H1 (cell line): ENCODE results near the gene RUFY1.

Experiments used
- CBX5 ChIP-seq: fragments of 300-800, 300-1000 bp; sonication (generic); IDR thresholded peaks from 2 replicates; pipeline ENCODE4 v1.7.1; 2016; ENCODE audit warnings: antibody characterized with exemption, low read length, low read depth
- POLR2A ChIP-seq, 2 experiments: IDR thresholded peaks; 1 replicate in 1 of 2; 2 replicates in 1 of 2; pipeline ENCODE4 v1.6.1; 2011; ENCODE audit warnings: low read depth in 2 of 2, low read length in 2 of 2, mild to moderate bottlenecking in 2 of 2; ENCODE audit errors: control extremely low read depth in 1 of 2
- RNF2 ChIP-seq: fragments of 200-900, 300-1000 bp; sonication (generic); IDR thresholded peaks from 2 replicates; pipeline ENCODE4 v1.7.1; 2016; ENCODE audit warnings: borderline replicate concordance, low read depth, mild to moderate bottlenecking, antibody characterized with exemption, low read length; ENCODE audit not compliant: poor library complexity, severe bottlenecking; ENCODE audit errors: missing control alignments
- SP2 ChIP-seq: IDR thresholded peaks from 2 replicates; pipeline ENCODE4 v1.6.1; 2012; ENCODE audit warnings: mild to moderate bottlenecking, low read length, inconsistent platforms
- TAF1 ChIP-seq: IDR thresholded peaks from 2 replicates; pipeline ENCODE4 v1.6.1; 2011; ENCODE audit warnings: mild to moderate bottlenecking, low read depth, low read length
- TEAD4 ChIP-seq: IDR thresholded peaks from 2 replicates; pipeline ENCODE4 v1.6.1; 2012; ENCODE audit warnings: low read depth, low read length, inconsistent platforms, mixed read lengths
- TF ChIP-seq, protein P1 (sequence below), 3 experiments: IDR thresholded peaks; 1 replicate in 2 of 3; 2 replicates in 1 of 3; pipeline versions ENCODE4 v1.5.1 to v1.6.1; 2011; ENCODE audit warnings: low read length in 3 of 3, mild to moderate bottlenecking in 3 of 3, inconsistent platforms in 2 of 3, low read depth in 1 of 3, moderate library complexity in 1 of 3; ENCODE audit not compliant: insufficient read depth in 1 of 3; ENCODE audit errors: control extremely low read depth in 1 of 3
- TF ChIP-seq, protein P2 (sequence below): IDR thresholded peaks from 2 replicates; pipeline ENCODE4 v1.6.1; 2012; ENCODE audit warnings: inconsistent platforms

DNA sequence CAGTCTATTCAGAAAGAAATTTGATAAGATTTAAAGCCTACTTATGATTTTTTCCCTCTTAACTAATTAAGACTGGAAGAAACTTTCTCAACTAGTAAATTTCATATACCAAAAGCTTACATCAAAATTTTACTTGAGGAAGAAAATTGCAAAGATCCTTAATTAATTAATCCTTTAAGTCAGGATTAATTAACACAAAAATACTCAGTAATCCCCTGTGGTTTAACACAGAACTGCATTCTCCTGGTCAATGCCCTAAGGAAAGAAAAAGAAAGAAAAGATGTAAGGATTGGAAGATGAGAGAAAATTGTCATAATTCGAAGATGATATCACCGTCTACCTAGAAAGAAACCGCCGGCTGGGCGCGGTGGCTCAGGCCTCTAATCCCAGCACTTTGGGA lies 17.3 kb upstream of the RUFY1 start:
- TF ChIP-seq, protein P1, sequence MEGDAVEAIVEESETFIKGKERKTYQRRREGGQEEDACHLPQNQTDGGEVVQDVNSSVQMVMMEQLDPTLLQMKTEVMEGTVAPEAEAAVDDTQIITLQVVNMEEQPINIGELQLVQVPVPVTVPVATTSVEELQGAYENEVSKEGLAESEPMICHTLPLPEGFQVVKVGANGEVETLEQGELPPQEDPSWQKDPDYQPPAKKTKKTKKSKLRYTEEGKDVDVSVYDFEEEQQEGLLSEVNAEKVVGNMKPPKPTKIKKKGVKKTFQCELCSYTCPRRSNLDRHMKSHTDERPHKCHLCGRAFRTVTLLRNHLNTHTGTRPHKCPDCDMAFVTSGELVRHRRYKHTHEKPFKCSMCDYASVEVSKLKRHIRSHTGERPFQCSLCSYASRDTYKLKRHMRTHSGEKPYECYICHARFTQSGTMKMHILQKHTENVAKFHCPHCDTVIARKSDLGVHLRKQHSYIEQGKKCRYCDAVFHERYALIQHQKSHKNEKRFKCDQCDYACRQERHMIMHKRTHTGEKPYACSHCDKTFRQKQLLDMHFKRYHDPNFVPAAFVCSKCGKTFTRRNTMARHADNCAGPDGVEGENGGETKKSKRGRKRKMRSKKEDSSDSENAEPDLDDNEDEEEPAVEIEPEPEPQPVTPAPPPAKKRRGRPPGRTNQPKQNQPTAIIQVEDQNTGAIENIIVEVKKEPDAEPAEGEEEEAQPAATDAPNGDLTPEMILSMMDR (IDR thresholded peaks at IDR 0.05; ENCODE audit: control extremely low read depth in 1 of 3, insufficient read depth in 1 of 3, low read depth in 1 of 3, low read length in 3 of 3) = no peak
- TF ChIP-seq SP2 (no peak), RNF2 (no peak), TEAD4 (no peak), CBX5 (no peak), POLR2A (IDR thresholded peaks at IDR 0.05; ENCODE audit: control extremely low read depth in 1 of 2, low read depth in 2 of 2, low read length in 2 of 2) (no peak), TAF1 (no peak)
- TF ChIP-seq, protein P2, sequence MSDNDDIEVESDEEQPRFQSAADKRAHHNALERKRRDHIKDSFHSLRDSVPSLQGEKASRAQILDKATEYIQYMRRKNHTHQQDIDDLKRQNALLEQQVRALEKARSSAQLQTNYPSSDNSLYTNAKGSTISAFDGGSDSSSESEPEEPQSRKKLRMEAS = no peak
